ENCODE results near the gene TJAP1.

The TJAP1 gene

GRCh38 chr6:43504756-43505593 lies 27.6 kb downstream of the TJAP1 start:
- TF ChIP-seq CTCF (IDR thresholded peaks at IDR 0.05; ENCODE audit: low read depth, low read length): no peak
- H3K4me3 ChIP-seq (ENCODE audit: low read depth, low read length): no peak overlapping the region

- H3K4me3 ChIP-seq (ENCODE audit: low read depth, low read length): no peak overlapping the region
- no peak for TF ChIP-seq CTCF (IDR thresholded peaks at IDR 0.05; ENCODE audit: low read depth, low read length)
Observed at GRCh38 chr6:43505718-43506117, 28.3 kb downstream of the TJAP1 start.

- no peak overlapping the region for H3K4me3 ChIP-seq (ENCODE audit: low read depth, low read length)
- no peak for TF ChIP-seq CTCF (IDR thresholded peaks at IDR 0.05; ENCODE audit: low read depth, low read length)
Observed at GRCh38 chr6:43506171-43506570, 28.8 kb downstream of the TJAP1 start.

DNA sequence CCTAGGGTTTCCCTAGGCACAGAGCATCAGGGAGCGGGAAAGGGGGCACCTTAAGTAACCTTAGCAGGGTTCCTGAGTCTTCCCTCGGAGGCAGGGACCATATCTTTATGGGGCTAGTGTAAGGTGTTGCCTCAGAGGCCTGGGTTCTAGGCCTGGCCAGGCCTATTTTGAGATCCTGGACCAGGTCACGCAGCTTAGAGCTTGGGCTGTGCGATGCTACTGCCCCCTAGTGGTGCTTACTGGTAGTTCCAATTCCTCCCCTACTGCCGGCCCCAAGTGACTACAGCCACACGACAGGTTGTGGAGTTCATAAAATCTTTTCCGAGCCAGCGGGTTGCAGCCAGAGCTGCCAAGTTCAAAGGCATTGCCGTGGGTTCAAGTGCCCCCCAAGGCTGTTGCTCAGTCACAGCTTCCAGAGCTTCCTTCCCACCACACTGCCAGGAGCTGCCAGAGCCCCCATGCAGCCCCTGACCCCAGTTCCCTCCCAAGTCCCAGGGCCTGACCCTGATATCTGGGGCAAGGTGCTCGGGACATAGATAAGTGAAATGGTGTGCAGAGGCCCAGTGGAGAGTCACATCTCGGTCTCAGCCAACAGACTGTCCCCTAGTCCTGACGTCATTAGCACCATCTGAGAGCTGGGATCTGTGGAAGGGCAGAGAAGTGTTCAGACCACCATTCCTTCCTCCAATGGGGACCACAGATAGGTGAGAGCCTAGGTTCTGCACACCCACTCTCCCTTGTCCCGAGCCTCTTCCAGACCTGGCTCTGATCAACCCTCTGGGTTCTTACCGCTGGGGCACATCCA lies 29.5 kb downstream of the TJAP1 start:
- H3K4me3 ChIP-seq (ENCODE audit: low read depth, low read length): no peak overlapping the region
- peak; percentile 94 for TF ChIP-seq CTCF (IDR thresholded peaks at IDR 0.05; ENCODE audit: low read depth, low read length)

DNA sequence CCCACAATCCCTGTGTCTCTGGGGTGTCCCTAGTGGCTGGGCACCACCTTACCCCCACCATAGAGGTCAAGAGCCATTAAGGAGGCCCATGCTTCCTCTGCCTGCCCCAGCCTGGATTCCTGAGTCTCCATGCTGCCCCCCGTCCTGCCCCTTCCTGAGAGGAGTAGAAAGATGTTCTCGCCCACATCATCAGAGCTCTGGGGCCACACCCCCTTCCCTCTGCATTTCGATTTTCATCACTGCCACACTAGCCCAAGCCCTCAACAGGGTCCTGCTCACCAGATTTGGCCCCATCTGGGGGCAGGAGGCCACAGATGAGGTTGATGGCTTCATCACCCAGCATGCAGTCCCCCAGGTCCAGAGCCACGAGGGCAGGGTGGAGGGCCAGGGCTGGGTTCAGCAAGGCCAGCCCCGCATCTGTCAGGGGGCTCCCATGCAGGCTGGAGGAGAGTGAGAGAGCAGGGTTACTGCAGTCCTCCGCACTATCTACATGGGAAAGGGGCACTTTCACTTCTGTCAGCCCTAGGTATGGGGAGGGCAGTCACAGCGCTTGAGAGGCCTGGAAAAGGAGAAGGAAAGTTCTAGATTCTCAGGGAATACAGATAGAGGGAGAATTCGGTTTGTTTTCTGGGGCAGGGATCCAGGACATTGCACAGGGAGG lies 31.2 kb downstream of the TJAP1 start:
- no peak for TF ChIP-seq CTCF (IDR thresholded peaks at IDR 0.05; ENCODE audit: low read depth, low read length)
- H3K4me3 ChIP-seq (ENCODE audit: low read depth, low read length): no peak overlapping the region

GRCh38 chr6:43509142-43509983 lies 32.0 kb downstream of the TJAP1 start:
- no peak for TF ChIP-seq CTCF (IDR thresholded peaks at IDR 0.05; ENCODE audit: low read depth, low read length)
- H3K4me3 ChIP-seq (ENCODE audit: low read depth, low read length): peak overlapping the region; percentile 60

All from WI38 (cell line).